Measurements from ENCODE around the gene RCSD1. TPM values are rescaled to one million over a fixed set of nuclear protein-coding genes. Genes with fewer than 3 reads are reported as not detected.
A peak's percentile ranks its signal among the peaks of the same experiment; 100 is the strongest.

RCSD1 gene
- total RNA-seq, 3 donors from 2014 or later (not counting 1 experiment from before 2014, with no cell fraction given): 86.3 to 130 (median 110) TPM

DNA sequence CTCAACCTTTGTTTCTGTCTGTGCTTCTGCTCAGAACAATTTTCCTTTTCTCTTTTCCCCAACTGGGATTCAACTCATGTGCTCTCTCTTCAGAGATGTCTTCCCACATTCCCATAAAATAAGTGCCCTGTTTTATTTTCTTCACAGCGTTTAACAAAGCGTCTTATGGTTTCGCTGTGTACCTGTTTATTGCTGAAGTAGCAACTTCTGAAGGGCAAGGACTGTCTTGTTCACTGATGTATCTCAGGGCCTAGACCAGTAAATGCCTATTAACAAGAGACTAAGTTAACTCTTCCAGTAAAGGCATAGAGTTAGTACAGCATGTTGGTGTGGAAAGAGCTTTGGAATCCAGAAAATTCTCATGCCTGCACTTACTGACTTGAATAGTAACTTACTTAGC, 48.8 kb downstream of the RCSD1 start:
- Histone ChIP-seq H3K36me3 (ENCODE audit: control insufficient read depth, insufficient read depth, low read length) (peaks cover 54% of the 10 kb centered on the region), H3K4me3 (ENCODE audit: low read length) (no peak overlapping the region), H3K27me3 (ENCODE audit: control insufficient read depth, insufficient read depth, low read length) (no peaks in the 10 kb centered on the region), H3K9me3 (ENCODE audit: control insufficient read depth, insufficient read depth, low read length) (no peaks in the 10 kb centered on the region), H3K27ac (ENCODE audit: low read length) (no peak overlapping the region), H3K4me1 (ENCODE audit: control insufficient read depth, insufficient read depth, low read length) (peaks cover 42% of the 10 kb centered on the region)
- intact Hi-C loops (cut with micrococcal nuclease): no loop called here
- no peaks in the 10 kb centered on the region for H3K27me3 Mint-ChIP-seq (ENCODE audit: low read depth in 2 of 2)
- DNase-seq (no peak), ATAC-seq (no peak)
- TF ChIP-seq, protein P1, sequence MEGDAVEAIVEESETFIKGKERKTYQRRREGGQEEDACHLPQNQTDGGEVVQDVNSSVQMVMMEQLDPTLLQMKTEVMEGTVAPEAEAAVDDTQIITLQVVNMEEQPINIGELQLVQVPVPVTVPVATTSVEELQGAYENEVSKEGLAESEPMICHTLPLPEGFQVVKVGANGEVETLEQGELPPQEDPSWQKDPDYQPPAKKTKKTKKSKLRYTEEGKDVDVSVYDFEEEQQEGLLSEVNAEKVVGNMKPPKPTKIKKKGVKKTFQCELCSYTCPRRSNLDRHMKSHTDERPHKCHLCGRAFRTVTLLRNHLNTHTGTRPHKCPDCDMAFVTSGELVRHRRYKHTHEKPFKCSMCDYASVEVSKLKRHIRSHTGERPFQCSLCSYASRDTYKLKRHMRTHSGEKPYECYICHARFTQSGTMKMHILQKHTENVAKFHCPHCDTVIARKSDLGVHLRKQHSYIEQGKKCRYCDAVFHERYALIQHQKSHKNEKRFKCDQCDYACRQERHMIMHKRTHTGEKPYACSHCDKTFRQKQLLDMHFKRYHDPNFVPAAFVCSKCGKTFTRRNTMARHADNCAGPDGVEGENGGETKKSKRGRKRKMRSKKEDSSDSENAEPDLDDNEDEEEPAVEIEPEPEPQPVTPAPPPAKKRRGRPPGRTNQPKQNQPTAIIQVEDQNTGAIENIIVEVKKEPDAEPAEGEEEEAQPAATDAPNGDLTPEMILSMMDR (IDR thresholded peaks at IDR 0.05): no peak
- peaks cover 12 to 16% of the 10 kb centered on the region in 2 donors for H3K4me1 Mint-ChIP-seq
- 92% methylated on average over 3 of the region's 3 CpGs for WGBS (ENCODE audit: insufficient coverage)
- no peak overlapping the region for H3K4me3 Mint-ChIP-seq
- H3K27ac Mint-ChIP-seq: no peak overlapping the region
- H3K36me3 Mint-ChIP-seq: no peaks in the 10 kb centered on the region
- H3K9me3 Mint-ChIP-seq: no peaks in the 10 kb centered on the region

GRCh38 chr1:167679714-167680113, 49.7 kb downstream of the RCSD1 start:
- DNase-seq: no peak
- Histone ChIP-seq H3K36me3 (ENCODE audit: control insufficient read depth, insufficient read depth, low read length) (peaks cover 53% of the 10 kb centered on the region), H3K27ac (ENCODE audit: low read length) (no peak overlapping the region), H3K4me3 (ENCODE audit: low read length) (no peak overlapping the region), H3K9me3 (ENCODE audit: control insufficient read depth, insufficient read depth, low read length) (no peaks in the 10 kb centered on the region), H3K27me3 (ENCODE audit: control insufficient read depth, insufficient read depth, low read length) (no peaks in the 10 kb centered on the region), H3K4me1 (ENCODE audit: control insufficient read depth, insufficient read depth, low read length) (peaks cover 43% of the 10 kb centered on the region)
- Mint-ChIP-seq H3K4me1 (peaks cover 7 to 9% of the 10 kb centered on the region in 2 donors), H3K27me3 (ENCODE audit: low read depth in 2 of 2) (no peaks in the 10 kb centered on the region), H3K27ac (no peak overlapping the region), H3K4me3 (no peak overlapping the region), H3K36me3 (peaks cover 7% of the 10 kb centered on the region), H3K9me3 (no peaks in the 10 kb centered on the region)
- TF ChIP-seq, protein P1 (IDR thresholded peaks at IDR 0.05): no peak
- 94% methylated on average over 6 of the region's 6 CpGs for WGBS (ENCODE audit: insufficient coverage)
- ATAC-seq: no peak
- intact Hi-C loops (cut with micrococcal nuclease): loop anchor here (2.0 to 10.0 kb wide), 2 partner anchors 15 to 425 kb away; no protein-coding TSS in a partner anchor

DNA sequence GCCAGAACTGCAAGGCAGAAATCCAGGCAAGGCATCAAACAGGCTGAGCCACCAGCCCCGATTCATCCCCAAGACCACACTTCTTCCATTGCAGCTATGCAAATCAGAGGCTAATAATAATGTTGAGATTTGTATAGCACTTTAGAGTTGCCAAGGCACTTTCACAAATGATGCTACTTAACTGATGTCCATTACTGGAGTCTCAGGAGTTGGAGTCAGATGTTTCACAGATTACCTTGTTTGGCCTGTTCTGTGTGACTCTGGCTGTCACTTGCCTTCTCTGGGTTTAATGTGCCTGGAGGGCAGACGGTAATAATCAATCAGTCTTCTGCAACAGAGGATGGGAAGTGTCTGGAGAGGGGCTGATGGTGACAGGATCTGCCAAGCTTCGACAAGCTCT, 51.0 kb downstream of the RCSD1 start:
- intact Hi-C loops (cut with micrococcal nuclease): loop anchor here (2.0 to 10.0 kb wide), 2 partner anchors 16 to 426 kb away; no protein-coding TSS in a partner anchor

More for the DNA sequence above, 51.0 kb downstream of the RCSD1 start:
- H3K27ac ChIP-seq (ENCODE audit: low read length): peak overlapping the region; percentile 31
- peaks cover 43% of the 10 kb centered on the region for H3K4me1 ChIP-seq (ENCODE audit: control insufficient read depth, insufficient read depth, low read length)
- WGBS (ENCODE audit: insufficient coverage): 96% methylated on average over 2 of the region's 3 CpGs
- DNase-seq: no peak
- H3K9me3 ChIP-seq (ENCODE audit: control insufficient read depth, insufficient read depth, low read length): no peaks in the 10 kb centered on the region
- no peaks in the 10 kb centered on the region for H3K27me3 ChIP-seq (ENCODE audit: control insufficient read depth, insufficient read depth, low read length)
- H3K27me3 Mint-ChIP-seq (ENCODE audit: low read depth in 2 of 2): no peaks in the 10 kb centered on the region
- TF ChIP-seq, protein P1 (IDR thresholded peaks at IDR 0.05): no peak
- ATAC-seq: no peak
- H3K4me3 Mint-ChIP-seq: no peak overlapping the region
- H3K4me3 ChIP-seq (ENCODE audit: low read length): no peak overlapping the region
- peaks cover 66% of the 10 kb centered on the region for H3K36me3 ChIP-seq (ENCODE audit: control insufficient read depth, insufficient read depth, low read length)
- H3K36me3 Mint-ChIP-seq: peaks cover 7% of the 10 kb centered on the region
- no peaks in the 10 kb centered on the region for H3K9me3 Mint-ChIP-seq
- no peak overlapping the region for H3K27ac Mint-ChIP-seq
- peaks cover 9 to 11% of the 10 kb centered on the region in 2 donors for H3K4me1 Mint-ChIP-seq

All from natural killer cell (primary cell).